Activated naive CD8-positive, alpha-beta T cell (primary cell): ENCODE measurements around the gene CDHR1.

Source experiments
- H3K27ac Mint-ChIP-seq: one replicate; pipeline ENCODE4 v1.8.0; 2021; ENCODE audit warnings: mixed read lengths
- H3K27me3 Mint-ChIP-seq: one replicate; pipeline ENCODE4 v1.8.0; 2021; ENCODE audit warnings: mixed read lengths
- H3K36me3 Mint-ChIP-seq: one replicate; pipeline ENCODE4 v1.8.0; 2021; ENCODE audit warnings: mixed read lengths
- H3K4me1 Mint-ChIP-seq: one replicate; pipeline ENCODE4 v1.8.0; 2021; ENCODE audit warnings: low read depth, mixed read lengths
- H3K4me3 Mint-ChIP-seq: one replicate; pipeline ENCODE4 v1.8.0; 2021; ENCODE audit warnings: mild to moderate bottlenecking, mixed read lengths
- H3K9me3 Mint-ChIP-seq: one replicate; pipeline ENCODE4 v1.8.0; 2021; ENCODE audit warnings: low read depth, mixed read lengths

Gene CDHR1

GRCh38 chr10:84225427-84226173 lies 31.3 kb downstream of the CDHR1 start, which contains the start of gene LRIT2:
LRIT2 (minus strand) TSS chr10:84225544; CDS start chr10:84225520, 24 bp downstream.
- Mint-ChIP-seq H3K9me3 (no peaks in the 10 kb centered on the region), H3K4me3 (no peak within 1 kb of the TSS), H3K27me3 (peaks cover 11% of the 10 kb centered on the region), H3K36me3 (no peaks in the 10 kb centered on the region), H3K4me1 (no peaks in the 10 kb centered on the region), H3K27ac (no peak within 1 kb of the TSS)

GRCh38 chr10:84226616-84227015 lies 32.3 kb downstream of the CDHR1 start:
- no peaks in the 10 kb centered on the region for H3K4me1 Mint-ChIP-seq
- H3K4me3 Mint-ChIP-seq: no peak overlapping the region
- H3K27ac Mint-ChIP-seq: no peak overlapping the region
- peaks cover 11% of the 10 kb centered on the region for H3K27me3 Mint-ChIP-seq
- no peaks in the 10 kb centered on the region for H3K36me3 Mint-ChIP-seq
- no peaks in the 10 kb centered on the region for H3K9me3 Mint-ChIP-seq

GRCh38 chr10:84227810-84228209 lies 33.5 kb downstream of the CDHR1 start:
- Mint-ChIP-seq H3K9me3 (no peaks in the 10 kb centered on the region), H3K4me3 (no peak overlapping the region), H3K27ac (no peak overlapping the region), H3K36me3 (no peaks in the 10 kb centered on the region), H3K4me1 (no peaks in the 10 kb centered on the region), H3K27me3 (peaks cover 11% of the 10 kb centered on the region)

- Mint-ChIP-seq H3K4me3 (no peak overlapping the region), H3K36me3 (no peaks in the 10 kb centered on the region), H3K27ac (no peak overlapping the region), H3K9me3 (no peaks in the 10 kb centered on the region), H3K27me3 (peaks cover 7% of the 10 kb centered on the region), H3K4me1 (no peaks in the 10 kb centered on the region)
Measured at GRCh38 chr10:84230359-84230758, 36.0 kb downstream of the CDHR1 start.

GRCh38 chr10:84232376-84232775 lies 38.0 kb downstream of the CDHR1 start:
- peaks cover 8% of the 10 kb centered on the region for H3K27me3 Mint-ChIP-seq
- H3K4me1 Mint-ChIP-seq: no peaks in the 10 kb centered on the region
- no peaks in the 10 kb centered on the region for H3K9me3 Mint-ChIP-seq
- no peaks in the 10 kb centered on the region for H3K36me3 Mint-ChIP-seq
- H3K27ac Mint-ChIP-seq: no peak overlapping the region
- H3K4me3 Mint-ChIP-seq: no peak overlapping the region

GRCh38 chr10:84233940-84234339 lies 39.6 kb downstream of the CDHR1 start:
- no peak overlapping the region for H3K4me3 Mint-ChIP-seq
- H3K27ac Mint-ChIP-seq: no peak overlapping the region
- H3K27me3 Mint-ChIP-seq: peaks cover 5% of the 10 kb centered on the region
- H3K36me3 Mint-ChIP-seq: no peaks in the 10 kb centered on the region
- no peaks in the 10 kb centered on the region for H3K9me3 Mint-ChIP-seq
- H3K4me1 Mint-ChIP-seq: no peaks in the 10 kb centered on the region

GRCh38 chr10:84234479-84234878 lies 40.1 kb downstream of the CDHR1 start:
- no peaks in the 10 kb centered on the region for H3K4me1 Mint-ChIP-seq
- no peak overlapping the region for H3K27ac Mint-ChIP-seq
- H3K9me3 Mint-ChIP-seq: no peaks in the 10 kb centered on the region
- no peaks in the 10 kb centered on the region for H3K36me3 Mint-ChIP-seq
- H3K4me3 Mint-ChIP-seq: no peak overlapping the region
- peaks cover 5% of the 10 kb centered on the region for H3K27me3 Mint-ChIP-seq

- no peaks in the 10 kb centered on the region for H3K4me1 Mint-ChIP-seq
- H3K36me3 Mint-ChIP-seq: no peaks in the 10 kb centered on the region
- peaks cover 4% of the 10 kb centered on the region for H3K27me3 Mint-ChIP-seq
- no peak overlapping the region for H3K4me3 Mint-ChIP-seq
- no peak overlapping the region for H3K27ac Mint-ChIP-seq
- H3K9me3 Mint-ChIP-seq: no peaks in the 10 kb centered on the region
Measured at GRCh38 chr10:84235096-84235495, 40.8 kb downstream of the CDHR1 start.

- Mint-ChIP-seq H3K27me3 (peaks cover 3% of the 10 kb centered on the region), H3K4me3 (no peak overlapping the region), H3K36me3 (no peaks in the 10 kb centered on the region), H3K4me1 (no peaks in the 10 kb centered on the region), H3K27ac (no peak overlapping the region), H3K9me3 (no peaks in the 10 kb centered on the region)
Measured at GRCh38 chr10:84236807-84237198, 42.5 kb downstream of the CDHR1 start.

- Mint-ChIP-seq H3K27me3 (peaks cover 3% of the 10 kb centered on the region), H3K36me3 (no peaks in the 10 kb centered on the region), H3K9me3 (no peaks in the 10 kb centered on the region), H3K4me1 (no peaks in the 10 kb centered on the region), H3K4me3 (no peak overlapping the region), H3K27ac (no peak overlapping the region)
Measured at GRCh38 chr10:84237199-84238051, 43.1 kb downstream of the CDHR1 start.

GRCh38 chr10:84238909-84239308 lies 44.6 kb downstream of the CDHR1 start:
- peaks cover 3% of the 10 kb centered on the region for H3K27me3 Mint-ChIP-seq
- no peak overlapping the region for H3K27ac Mint-ChIP-seq
- H3K4me1 Mint-ChIP-seq: no peaks in the 10 kb centered on the region
- H3K9me3 Mint-ChIP-seq: no peaks in the 10 kb centered on the region
- H3K4me3 Mint-ChIP-seq: no peak overlapping the region
- H3K36me3 Mint-ChIP-seq: no peaks in the 10 kb centered on the region

GRCh38 chr10:84241185-84241790 lies 47.0 kb downstream of the CDHR1 start, which contains the start of gene LRIT1:
LRIT1 (minus strand) TSS chr10:84241546; CDS start chr10:84241439, 107 bp downstream.
- Mint-ChIP-seq H3K27ac (no peak within 1 kb of the TSS), H3K4me1 (no peaks in the 10 kb centered on the region), H3K4me3 (no peak within 1 kb of the TSS), H3K9me3 (no peaks in the 10 kb centered on the region), H3K36me3 (no peaks in the 10 kb centered on the region), H3K27me3 (peaks cover 2% of the 10 kb centered on the region)

GRCh38 chr10:84243759-84244158 lies 49.4 kb downstream of the CDHR1 start:
- H3K27ac Mint-ChIP-seq: no peak overlapping the region

GRCh38 chr10:84244651-84245270 lies 50.4 kb downstream of the CDHR1 start, which contains the start of gene RGR:
RGR (plus strand) TSS chr10:84245053; CDS start chr10:84245091, 38 bp downstream.
- H3K4me1 Mint-ChIP-seq: no peaks in the 10 kb centered on the region
- H3K27me3 Mint-ChIP-seq: no peaks in the 10 kb centered on the region
- H3K9me3 Mint-ChIP-seq: no peaks in the 10 kb centered on the region
- H3K36me3 Mint-ChIP-seq: no peaks in the 10 kb centered on the region
- no peak within 1 kb of the TSS for H3K4me3 Mint-ChIP-seq
- H3K27ac Mint-ChIP-seq: no peak within 1 kb of the TSS

More at GRCh38 chr10:84243759-84244158, 49.4 kb downstream of the CDHR1 start:
- Mint-ChIP-seq H3K27me3 (no peaks in the 10 kb centered on the region), H3K9me3 (no peaks in the 10 kb centered on the region), H3K36me3 (no peaks in the 10 kb centered on the region), H3K4me1 (no peaks in the 10 kb centered on the region), H3K4me3 (no peak overlapping the region)
